Hematopoietic multipotent progenitor cell treated with erythropoietin and hydrocortisone succinate and interleukin-3 and kit ligand, for 4 days (in vitro differentiated cells): ENCODE results near the gene LBX1.
"Not testable (repeated sequence)": the region's sequence is repeated elsewhere in the genome, so short reads cannot be mapped to it uniquely, and the experiment has no call there.

ENCODE experiments used
- DNase-seq: peaks from one replicate; pipeline ENCODE4 v3.0.0-alpha.2; 2015

The LBX1 gene

DNA sequence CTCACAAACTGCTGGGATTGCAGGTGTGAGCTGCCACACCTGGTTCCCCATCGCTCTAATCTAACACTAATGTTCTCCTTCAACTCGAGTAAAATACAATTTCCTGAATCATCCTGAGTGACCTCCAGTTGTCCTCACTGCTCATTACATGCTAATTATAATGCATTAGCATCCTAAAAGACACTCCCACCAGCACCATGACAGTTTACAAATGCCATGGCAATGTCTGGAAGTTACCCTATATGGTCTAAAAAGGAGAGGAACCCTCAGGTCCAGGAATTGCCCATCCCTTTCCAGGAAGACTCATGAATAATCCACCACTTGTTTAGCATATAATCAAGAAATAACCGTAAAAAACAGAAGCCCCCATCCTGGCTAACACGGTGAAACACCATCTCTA is 26.6 kb downstream of the LBX1 start:
- not testable (repeated sequence) for DNase-seq

- DNase-seq, result not testable (repeated sequence)
Measured at GRCh38 chr10:101198326-101198977, 30.8 kb downstream of the LBX1 start.

- no peak for DNase-seq
Measured at GRCh38 chr10:101195921-101196320, 33.3 kb downstream of the LBX1 start.

DNA sequence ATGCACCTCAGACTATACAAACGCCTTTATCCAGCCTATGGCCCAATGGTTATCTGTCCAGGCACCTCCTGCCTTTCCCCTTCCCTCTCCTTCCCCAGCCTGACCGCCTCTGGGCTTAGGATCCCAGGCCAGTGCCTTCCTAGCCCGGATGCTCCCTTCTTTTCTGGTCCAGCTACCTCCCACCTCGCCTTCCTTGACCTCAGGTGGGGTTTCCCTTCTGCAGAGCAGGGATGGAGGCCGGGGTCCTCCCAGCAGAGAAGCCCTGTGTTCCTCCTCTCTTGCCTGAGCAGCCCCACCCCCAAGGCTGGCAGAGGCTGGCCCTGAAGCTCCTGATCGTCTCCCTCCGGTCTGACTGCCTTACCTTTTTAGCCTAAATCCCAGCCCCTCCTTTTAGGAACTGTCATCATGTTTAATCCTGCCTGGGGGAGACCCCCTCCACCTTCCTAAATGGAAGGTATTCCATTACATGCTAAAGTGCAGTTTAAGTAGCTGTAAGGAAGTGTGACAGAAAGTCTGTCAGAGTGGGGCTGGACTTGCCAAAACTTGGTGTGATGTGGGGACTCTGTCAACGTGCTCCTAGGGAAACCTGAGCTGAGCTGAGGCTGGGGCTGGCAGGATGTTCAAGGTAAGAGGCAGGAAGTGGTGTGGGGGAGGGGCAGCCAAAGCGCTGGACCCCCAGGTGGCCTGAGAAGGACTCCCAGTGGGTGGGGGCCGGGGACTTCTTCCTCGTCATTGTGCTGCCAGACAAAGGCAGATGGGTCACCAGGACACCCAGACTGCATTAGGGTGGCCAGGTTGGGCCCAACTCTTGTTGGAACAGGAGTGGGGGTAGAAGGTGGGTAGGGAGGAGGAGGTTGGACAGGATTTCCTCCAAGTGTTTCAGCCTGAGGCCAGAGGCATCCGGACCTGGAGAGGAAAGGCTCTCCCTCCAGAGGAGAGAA is 39.5 kb downstream of the LBX1 start:
- DNase-seq, result no peak

DNA sequence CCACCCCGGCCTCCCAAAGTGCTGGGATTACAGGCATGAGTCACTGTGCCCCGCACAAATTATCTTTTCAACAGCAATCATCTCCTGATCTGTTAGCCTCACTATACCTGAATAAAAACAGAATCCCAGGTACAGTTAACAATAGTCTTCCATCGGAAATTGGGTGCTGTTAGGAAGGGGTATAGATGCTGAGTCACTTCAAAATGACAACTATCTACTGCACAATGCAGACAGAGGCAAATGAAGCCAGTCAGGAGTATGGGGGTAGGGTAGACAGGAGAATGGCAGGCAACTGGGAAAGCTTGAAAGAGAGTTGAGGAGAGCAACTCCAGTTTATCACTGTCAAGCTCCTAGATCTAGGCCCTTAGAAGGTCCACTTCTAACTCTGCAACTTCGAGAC is 40.3 kb downstream of the LBX1 start:
- no peak for DNase-seq

GRCh38 chr10:101183458-101184183 is 45.6 kb downstream of the LBX1 start:
- DNase-seq, result no peak

DNA sequence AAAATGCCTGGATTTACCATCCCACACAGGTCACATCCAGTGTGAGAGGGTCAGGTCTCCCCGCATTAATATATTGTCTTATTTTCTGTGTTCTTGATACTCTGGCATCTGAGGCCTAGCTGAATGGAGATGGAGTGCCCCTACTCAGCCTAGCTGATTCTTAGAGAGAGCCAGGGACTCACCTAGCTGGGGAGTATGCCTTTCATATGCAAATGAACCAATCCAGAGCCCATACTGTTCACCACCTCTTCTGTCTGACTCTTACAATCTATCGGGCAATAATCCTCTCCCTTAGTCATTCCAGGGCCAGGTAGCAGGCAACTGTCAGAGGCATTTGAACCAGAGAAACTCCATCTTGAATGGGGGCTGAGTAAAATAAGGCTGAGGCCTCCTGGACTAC is 46.3 kb downstream of the LBX1 start:
- no peak for DNase-seq
